Lower leg skin (tissue), 3 donors: ENCODE results near the gene FUOM.

Experiments used
- CTCF ChIP-seq, 3 donors: fragments of 450-650 bp; IDR thresholded peaks; one replicate each; pipeline ENCODE4 v1.5.1; 2016; ENCODE audit warnings: antibody characterized with exemption in 3 of 3, mild to moderate bottlenecking in 3 of 3, moderate library complexity in 2 of 3
- POLR2A ChIP-seq, 2 donors: fragments of 450-650 bp; IDR thresholded peaks; one replicate each; pipeline ENCODE4 v1.6.1; 2016 to 2017; ENCODE audit warnings: antibody characterized with exemption in 2 of 2, mild to moderate bottlenecking in 1 of 2, moderate library complexity in 1 of 2

DNA sequence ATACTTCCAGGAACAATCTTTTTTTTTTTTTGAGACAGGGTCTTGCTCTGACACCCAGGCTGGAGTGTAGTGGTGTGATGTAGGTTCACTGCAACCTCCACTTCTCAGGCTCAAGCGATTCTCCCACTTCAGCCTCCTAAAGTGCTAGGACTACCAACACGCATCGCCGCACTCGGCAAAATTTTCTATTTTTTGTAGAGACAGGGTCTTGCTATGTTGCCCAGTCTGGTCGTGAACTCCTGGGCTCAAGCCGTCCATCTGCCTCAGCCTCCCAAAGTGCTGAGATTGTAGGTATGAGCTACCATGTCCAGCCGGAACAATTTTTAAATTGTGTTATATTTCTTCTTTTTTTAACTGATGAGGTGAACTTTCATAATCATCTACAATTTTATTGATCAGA is 47.0 kb downstream of the FUOM start:
- TF ChIP-seq CTCF (IDR thresholded peaks at IDR 0.05) (no peak), POLR2A (IDR thresholded peaks at IDR 0.05) (no peak)
